Myocyte (in vitro differentiated cells): ENCODE results near the gene ACSS3. TPM values are rescaled to one million over a fixed set of nuclear protein-coding genes. Genes with fewer than 3 reads are reported as not detected.
"Not testable (repeated sequence)": the region's sequence is repeated elsewhere in the genome, so short reads cannot be mapped to it uniquely, and the experiment has no call there.

Experiments
- DNase-seq: peaks from one replicate; pipeline ENCODE4 v3.0.0-alpha.2; 2012; ENCODE audit warnings: low read depth
- polyA plus RNA-seq: library from polyadenylated mRNA; unstranded; fragments of >200 nt; gene quantifications from one replicate; pipeline ENCODE4 v1.2.1, GENCODE V29; 2012; ENCODE audit warnings: missing spikeins
- total RNA-seq: library from RNA; depleted of rRNA; stranded (reverse); fragments of >200 nt; gene quantifications from 2 replicates; pipeline ENCODE4 v1.2.3, GENCODE V29; 2014

The ACSS3 gene, protein sequence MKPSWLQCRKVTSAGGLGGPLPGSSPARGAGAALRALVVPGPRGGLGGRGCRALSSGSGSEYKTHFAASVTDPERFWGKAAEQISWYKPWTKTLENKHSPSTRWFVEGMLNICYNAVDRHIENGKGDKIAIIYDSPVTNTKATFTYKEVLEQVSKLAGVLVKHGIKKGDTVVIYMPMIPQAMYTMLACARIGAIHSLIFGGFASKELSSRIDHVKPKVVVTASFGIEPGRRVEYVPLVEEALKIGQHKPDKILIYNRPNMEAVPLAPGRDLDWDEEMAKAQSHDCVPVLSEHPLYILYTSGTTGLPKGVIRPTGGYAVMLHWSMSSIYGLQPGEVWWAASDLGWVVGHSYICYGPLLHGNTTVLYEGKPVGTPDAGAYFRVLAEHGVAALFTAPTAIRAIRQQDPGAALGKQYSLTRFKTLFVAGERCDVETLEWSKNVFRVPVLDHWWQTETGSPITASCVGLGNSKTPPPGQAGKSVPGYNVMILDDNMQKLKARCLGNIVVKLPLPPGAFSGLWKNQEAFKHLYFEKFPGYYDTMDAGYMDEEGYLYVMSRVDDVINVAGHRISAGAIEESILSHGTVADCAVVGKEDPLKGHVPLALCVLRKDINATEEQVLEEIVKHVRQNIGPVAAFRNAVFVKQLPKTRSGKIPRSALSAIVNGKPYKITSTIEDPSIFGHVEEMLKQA
- total RNA-seq, result 2.9 and 5.8 TPM in 2 replicates
- 2.9 TPM for polyA plus RNA-seq

DNA sequence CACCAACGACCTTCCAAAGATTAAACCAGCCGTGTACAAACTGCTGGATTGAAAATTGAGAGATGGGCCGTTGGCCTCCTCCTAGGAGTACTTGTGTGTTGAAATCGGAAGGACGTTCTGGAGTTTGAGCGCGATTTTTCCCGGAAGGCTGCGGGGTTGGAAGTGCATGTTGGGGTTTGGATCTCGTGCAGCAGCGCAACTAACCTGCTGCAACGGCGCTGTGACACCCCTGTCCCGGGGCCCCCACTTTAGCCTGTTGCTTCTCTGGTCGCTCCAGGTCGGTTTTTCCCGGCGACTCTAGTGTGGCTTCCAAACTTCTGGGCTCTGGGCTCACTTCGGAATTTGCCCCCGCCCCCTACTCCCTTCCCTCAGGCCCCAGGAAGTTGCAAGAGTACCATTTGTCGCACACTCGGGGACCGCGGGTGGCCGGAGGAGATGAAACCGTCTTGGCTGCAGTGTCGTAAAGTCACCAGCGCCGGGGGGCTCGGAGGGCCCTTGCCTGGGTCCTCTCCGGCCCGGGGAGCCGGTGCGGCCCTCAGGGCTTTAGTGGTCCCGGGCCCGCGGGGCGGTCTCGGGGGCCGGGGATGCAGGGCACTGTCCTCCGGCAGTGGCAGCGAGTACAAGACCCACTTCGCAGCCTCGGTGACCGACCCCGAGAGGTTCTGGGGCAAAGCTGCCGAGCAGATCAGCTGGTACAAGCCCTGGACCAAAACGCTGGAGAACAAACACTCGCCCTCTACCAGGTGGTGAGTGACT, at the start of gene ACSS3:
TSS of gene ACSS3 (plus strand) at position 394 of the 756 bp plus-strand sequence. CDS start at position 436, 42 bp downstream.
- DNase-seq, result peak; percentile 65

- DNase-seq, result no peak
Measured at GRCh38 chr12:81034926-81035325, 43.0 kb upstream of the ACSS3 start.

DNA sequence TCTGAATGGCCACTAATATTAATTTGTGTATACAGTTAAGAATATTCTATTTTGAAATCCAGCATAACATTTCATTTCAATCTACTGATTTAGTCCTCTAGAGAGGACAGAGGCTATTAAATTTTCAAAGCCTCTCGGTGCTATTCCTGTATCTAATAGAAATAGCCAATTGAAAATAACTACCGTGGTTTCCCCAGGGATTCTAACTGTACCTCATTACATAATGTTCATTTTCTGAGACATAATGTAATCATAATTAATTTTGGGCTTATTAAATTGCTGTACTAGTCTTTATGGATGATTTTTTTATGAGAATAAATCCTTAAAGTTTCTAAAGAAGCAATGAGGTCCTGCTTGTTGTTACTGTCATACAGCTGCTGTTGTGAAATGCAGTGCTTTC, 38.6 kb upstream of the ACSS3 start:
- DNase-seq, result no peak

DNA sequence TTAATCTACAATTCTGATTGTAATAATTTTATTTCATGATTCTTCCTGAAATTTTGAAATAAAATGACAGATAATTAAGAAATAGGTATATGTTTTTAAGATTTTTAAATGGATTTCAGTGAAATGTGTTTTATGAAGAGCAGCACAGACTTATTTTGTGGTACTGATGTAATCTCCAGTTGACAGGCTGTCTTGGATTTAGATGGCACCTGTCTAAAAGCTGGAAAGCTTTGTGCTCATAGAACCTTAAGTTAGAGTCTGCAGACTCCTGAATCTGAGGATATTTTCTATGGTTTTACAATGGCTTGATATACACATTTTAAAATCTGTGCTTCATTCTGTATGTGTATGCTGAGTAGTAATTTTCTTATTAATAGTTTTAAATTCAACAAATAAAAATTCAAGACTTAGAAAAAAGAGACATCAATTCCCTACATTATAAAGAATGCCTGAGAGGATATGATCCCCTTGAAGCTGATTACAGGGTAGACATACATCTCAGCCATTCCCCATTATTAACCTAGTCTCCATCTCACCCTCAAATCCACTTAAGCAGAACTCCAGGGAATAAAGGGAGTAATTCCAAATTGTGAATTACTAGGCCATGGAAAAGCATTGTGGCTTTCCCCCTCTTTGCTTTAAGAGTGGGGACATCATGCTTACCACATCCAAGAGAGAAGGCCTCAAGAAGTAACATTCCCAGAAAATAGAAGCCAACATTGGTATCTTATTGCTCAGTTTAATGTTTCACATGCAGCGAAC, 33.7 kb upstream of the ACSS3 start:
- DNase-seq, result no peak

DNA sequence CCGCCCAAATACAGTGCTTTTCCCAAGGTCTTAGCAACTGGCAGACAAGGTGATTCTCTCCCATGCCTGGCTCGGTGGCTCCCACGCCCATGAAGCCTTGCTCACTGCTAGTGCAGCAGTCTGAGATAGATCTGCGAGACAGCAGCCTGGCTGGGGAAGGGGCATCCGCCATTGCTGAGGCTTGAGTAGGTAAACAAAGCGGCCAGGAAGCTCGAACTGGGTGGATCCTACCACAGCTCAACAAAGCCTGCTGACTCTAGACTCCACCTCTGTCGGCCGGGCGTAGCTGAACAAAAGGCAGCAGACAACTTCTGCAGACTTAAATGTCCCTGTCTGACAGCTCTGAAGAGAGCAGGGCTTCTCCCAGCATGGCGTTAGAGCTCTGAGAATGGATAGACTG, 12.9 kb upstream of the ACSS3 start:
- DNase-seq, result not testable (repeated sequence)

GRCh38 chr12:81070846-81071245, 7.0 kb upstream of the ACSS3 start:
- no peak for DNase-seq

DNA sequence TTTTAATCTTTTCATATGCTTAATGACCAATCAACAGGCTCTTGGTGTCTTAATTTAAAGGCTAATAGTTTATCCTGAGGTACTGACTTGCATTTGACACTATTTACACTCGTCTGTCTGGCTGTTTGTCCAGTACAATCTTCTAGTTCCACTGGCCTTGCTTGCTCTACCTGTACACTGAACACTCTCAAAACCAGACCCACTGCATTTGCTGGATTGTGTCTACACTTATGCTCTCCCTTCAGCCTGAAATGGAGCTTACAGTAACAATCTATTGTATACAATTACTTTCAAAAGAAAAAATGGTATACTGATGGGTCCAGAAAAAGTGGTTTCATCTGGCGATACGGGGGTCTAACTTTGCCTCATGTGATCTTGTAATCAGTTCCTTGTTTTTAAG, 2.3 kb upstream of the ACSS3 start:
- no peak for DNase-seq

DNA sequence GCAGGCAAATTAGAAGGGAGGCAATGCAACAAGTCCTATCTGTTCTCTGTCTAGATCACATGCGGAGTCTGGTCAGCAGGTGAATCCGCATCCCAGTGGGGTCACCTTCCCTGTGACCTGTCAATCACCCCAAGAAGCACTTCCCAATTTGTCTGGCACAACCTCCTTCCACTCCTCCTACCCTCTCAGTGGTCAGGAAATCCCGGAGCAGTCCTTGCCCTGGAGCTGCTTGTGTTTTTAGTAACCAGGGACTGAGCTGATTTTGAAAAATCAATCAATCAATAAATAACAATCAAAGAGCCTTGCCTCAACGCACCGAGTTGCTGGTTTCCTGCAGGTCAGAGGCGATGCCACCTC, 572 bp upstream of the ACSS3 start:
- peak; percentile 53 for DNase-seq

DNA sequence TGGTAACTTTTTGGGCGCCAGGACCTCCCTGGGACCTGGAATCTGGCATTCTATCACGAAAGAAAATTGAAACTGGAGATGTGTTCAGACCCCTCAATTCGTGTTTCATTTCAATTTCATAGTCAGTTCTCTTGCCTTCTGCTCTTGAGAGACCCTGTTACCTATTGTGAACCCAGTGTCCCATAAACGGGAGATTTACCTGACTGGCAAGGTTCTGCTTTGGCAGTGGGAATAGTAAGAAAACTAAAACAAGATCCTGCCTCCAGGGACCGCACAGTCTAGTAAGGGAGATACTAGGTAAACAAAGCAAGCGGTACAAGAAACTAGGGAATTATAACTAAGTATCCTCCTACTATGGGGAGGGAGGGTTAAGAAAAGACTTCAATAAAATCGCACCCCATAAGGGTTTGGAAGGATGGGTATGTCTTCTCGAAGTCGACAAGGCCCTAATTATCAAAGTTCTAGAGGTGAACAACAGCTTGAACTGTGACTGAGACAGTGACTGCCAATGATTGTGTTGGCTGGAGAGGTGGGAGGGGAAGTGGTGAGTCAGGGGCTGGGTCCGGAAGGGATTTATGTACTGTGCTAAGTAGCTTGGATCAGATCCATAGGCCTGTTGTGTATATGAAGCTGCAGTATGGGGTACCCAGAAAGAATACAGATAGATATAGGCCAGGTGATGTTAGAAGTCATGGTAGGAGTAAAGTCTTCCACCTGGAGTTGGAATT, 754 bp downstream of the ACSS3 start:
- peak; percentile 5 for DNase-seq

GRCh38 chr12:81079280-81080076, 1.6 kb downstream of the ACSS3 start:
- no peak for DNase-seq

GRCh38 chr12:81080431-81080983, 2.6 kb downstream of the ACSS3 start:
- DNase-seq, result peak; percentile 30

GRCh38 chr12:81081726-81082125, 3.8 kb downstream of the ACSS3 start:
- DNase-seq, result no peak

DNA sequence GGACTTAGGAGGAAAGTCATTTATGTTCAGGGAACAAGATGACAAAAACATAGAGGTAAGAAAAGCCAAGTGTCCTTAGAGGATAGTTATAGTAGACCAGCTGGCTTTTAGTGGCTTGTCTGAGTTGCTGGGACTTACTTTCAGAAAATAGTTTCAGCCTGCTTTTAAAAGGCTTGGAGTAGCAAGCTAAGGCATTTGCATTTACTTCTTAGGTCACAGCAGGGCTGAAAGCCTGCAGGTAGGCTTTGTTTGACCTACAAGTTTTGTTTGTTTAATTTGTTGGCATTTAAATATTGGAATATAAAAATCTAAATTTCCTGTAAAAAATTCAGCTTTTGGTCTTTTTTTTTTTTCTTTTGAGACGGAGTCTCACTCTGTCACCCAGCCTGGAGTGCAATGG, 5.1 kb downstream of the ACSS3 start:
- DNase-seq, result no peak

DNA sequence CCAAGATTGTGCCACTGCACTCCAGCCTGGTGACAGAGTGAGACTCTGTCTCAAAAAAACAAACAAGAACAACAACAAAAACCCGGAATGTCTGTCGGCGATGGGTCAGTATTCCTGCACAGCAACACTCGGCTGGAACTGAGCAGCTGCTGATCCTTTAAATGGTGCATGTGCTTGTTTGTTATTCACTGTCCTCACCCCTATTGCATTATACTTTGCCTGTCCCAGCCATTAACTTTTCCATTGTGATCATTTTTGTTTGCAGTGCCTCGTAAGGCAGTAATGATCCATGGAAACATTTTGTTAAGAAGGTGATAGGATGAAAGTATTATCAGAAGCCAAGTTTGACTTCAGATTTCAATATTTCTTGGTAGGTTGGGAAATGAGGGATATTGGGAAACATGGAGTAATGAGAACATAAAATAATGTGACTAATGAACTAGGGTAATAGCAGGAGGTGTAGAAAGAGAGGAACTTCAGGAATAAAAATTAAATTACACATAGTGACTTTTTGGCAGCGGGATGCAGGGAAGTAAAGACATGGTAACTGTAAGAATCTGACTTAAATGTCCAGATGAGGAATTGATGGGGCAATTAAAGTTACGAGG, 6.1 kb downstream of the ACSS3 start:
- DNase-seq, result peak; percentile 12

DNA sequence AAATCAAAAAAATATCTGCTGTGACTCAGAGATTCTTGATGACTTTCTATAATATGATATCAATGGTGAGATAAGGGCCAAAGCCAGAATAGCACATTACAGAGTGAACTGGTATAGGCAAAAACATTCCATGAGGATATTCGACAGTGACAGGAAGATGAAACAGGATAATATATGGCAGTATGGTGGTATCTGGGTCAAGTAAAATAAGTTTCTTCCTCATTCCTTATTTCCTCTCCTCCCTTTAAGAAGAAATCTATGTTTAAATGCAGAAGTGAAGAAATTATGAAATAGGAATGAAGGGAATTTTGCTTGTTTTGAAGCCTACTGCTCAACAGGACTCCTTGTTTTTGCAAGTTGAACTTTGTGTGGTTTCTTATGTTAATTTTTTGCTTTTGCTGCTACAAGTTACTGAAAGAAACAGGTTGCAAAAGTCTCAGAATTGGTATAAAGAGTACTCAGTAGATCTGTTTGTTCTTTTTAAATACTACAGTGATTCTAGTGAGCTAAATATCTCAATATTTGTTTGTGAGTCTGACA, 7.0 kb downstream of the ACSS3 start:
- DNase-seq, result no peak

GRCh38 chr12:81085832-81086231, 8.0 kb downstream of the ACSS3 start:
- DNase-seq, result no peak

DNA sequence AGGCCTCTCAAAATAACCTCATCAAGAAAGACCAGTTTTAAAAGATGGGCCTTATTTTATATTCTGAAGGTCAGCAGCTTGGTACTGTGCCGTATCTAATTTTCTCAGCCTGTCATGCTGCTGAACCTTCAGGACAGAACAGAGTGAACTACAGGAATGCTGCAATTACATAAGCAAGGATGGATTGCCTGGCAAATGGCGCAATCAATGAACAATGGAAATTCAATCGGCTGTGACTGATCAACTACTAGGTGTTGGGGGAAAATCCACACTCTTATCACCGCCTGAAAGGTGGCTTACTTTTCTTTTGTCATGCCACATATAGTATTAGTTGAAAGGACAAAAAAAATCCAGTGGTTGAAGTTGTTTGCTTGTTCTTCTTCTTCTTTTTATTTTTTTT, 8.5 kb downstream of the ACSS3 start:
- DNase-seq, result no peak

DNA sequence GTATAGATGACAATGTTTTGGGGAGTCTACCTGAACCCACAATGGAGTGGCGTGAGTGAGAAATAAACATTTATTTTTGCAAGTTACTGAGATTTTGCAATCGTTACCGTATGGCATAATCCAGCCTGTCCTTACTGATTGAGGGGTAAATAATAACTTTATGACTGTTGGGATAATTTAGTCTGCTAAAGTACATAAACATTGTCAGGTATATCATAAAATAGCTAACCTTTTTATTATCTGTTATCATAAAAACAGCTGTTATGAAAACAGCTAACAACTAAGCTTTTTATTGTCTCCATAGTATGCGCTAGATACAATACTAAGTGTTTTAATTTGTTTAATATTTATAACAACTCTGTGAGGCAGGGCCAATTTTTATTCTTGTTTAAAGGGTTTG, 10.3 kb downstream of the ACSS3 start:
- DNase-seq, result no peak

GRCh38 chr12:81089412-81089811, 11.5 kb downstream of the ACSS3 start:
- DNase-seq, result no peak
